ENCODE results near the gene BOLA1. TPM values are rescaled to one million over a fixed set of nuclear protein-coding genes. Genes with fewer than 3 reads are reported as not detected.
A peak's percentile ranks its signal among the peaks of the same experiment; 100 is the strongest.
"Not testable (repeated sequence)": the region's sequence is repeated elsewhere in the genome, so short reads cannot be mapped to it uniquely, and the experiment has no call there.

The BOLA1 gene
- total RNA-seq, 2 donors from 2014 or later, result 26.9 to 29.4 TPM

- Mint-ChIP-seq H3K27me3 (ENCODE audit: low read depth) (no peaks in the 10 kb centered on the region), H3K4me1 (ENCODE audit: low read depth) (peaks cover 49% of the 10 kb centered on the region), H3K27ac (peak within 1 kb of the TSS; percentile 92), H3K36me3 (ENCODE audit: insufficient read depth in 2 of 2) (peaks cover 18 to 30% of the 10 kb centered on the region in 2 donors), H3K4me3 (peak within 1 kb of the TSS; percentile 98 to 99), H3K9me3 (no peaks in the 10 kb centered on the region)
- DNase-seq (peak; percentile 96 to 98), ATAC-seq (replicated peaks in 1 of 2) (peak; percentile 99)
Measured at GRCh38 chr1:149927563-149928400, 28.4 kb downstream of the BOLA1 start, which contains the start of gene SF3B4. SF3B4 (minus strand) TSS chr1:149927803; CDS start chr1:149927759, 44 bp downstream.

GRCh38 chr1:149928401-149928724 is 29.0 kb downstream of the BOLA1 start:
- H3K9me3 Mint-ChIP-seq, result no peaks in the 10 kb centered on the region
- H3K36me3 Mint-ChIP-seq (ENCODE audit: insufficient read depth in 2 of 2), result peaks cover 16 to 25% of the 10 kb centered on the region in 2 donors
- H3K27me3 Mint-ChIP-seq (ENCODE audit: low read depth), result no peaks in the 10 kb centered on the region
- peak overlapping the region; percentile 98 to 99 for H3K4me3 Mint-ChIP-seq
- H3K4me1 Mint-ChIP-seq (ENCODE audit: low read depth), result peaks cover 49% of the 10 kb centered on the region
- ATAC-seq (replicated peaks in 1 of 2), result no peak
- peak overlapping the region; percentile 86 for H3K27ac Mint-ChIP-seq
- no peak for DNase-seq

GRCh38 chr1:149929856-149930255 is 30.5 kb downstream of the BOLA1 start:
- DNase-seq (no peak), ATAC-seq (replicated peaks in 1 of 2) (no peak)
- Mint-ChIP-seq H3K4me3 (no peak overlapping the region), H3K27me3 (ENCODE audit: low read depth) (no peaks in the 10 kb centered on the region), H3K27ac (no peak overlapping the region), H3K4me1 (ENCODE audit: low read depth) (peaks cover 46% of the 10 kb centered on the region), H3K36me3 (ENCODE audit: insufficient read depth in 2 of 2) (peaks cover 6 to 14% of the 10 kb centered on the region in 2 donors), H3K9me3 (no peaks in the 10 kb centered on the region)

- no peak for DNase-seq
- Mint-ChIP-seq H3K4me3 (peak overlapping the region; percentile 31 to 33), H3K27me3 (ENCODE audit: low read depth) (no peaks in the 10 kb centered on the region), H3K9me3 (no peaks in the 10 kb centered on the region), H3K36me3 (ENCODE audit: insufficient read depth in 2 of 2) (peaks cover 2 to 7% of the 10 kb centered on the region in 2 donors), H3K27ac (peak overlapping the region; percentile 10), H3K4me1 (ENCODE audit: low read depth) (peaks cover 31% of the 10 kb centered on the region)
- ATAC-seq (replicated peaks in 1 of 2), result no peak
Measured at GRCh38 chr1:149931212-149931790, 31.9 kb downstream of the BOLA1 start.

- H3K27ac Mint-ChIP-seq, result no peak overlapping the region
- no peaks in the 10 kb centered on the region for H3K27me3 Mint-ChIP-seq (ENCODE audit: low read depth)
- no peak for DNase-seq
- ATAC-seq (replicated peaks in 1 of 2), result no peak
- peaks cover 0 to 3% of the 10 kb centered on the region in 2 donors for H3K36me3 Mint-ChIP-seq (ENCODE audit: insufficient read depth in 2 of 2)
- H3K4me1 Mint-ChIP-seq (ENCODE audit: low read depth), result peaks cover 33% of the 10 kb centered on the region
- H3K9me3 Mint-ChIP-seq, result no peaks in the 10 kb centered on the region
- no peak overlapping the region for H3K4me3 Mint-ChIP-seq
Measured at GRCh38 chr1:149932474-149932873, 33.1 kb downstream of the BOLA1 start.

DNA sequence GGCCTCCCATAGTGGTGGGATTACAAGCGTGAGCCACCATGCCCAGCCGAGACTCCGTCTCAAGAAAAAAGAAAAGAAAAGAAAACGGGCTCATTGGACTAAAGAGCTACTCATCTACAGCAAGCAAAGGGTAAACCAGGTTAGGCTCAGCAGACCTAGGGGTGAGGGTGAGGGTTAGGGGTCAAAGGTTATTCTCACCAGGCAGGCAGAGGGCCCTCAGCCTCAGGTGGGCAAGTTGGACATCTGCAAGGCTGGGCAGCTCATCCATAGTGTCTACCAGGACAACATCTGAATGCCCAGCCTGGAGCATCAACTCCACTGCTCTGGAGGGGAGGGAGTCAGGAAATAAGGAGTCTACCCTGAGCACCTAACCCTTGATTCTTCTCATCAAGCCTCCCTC is 33.8 kb downstream of the BOLA1 start:
- Mint-ChIP-seq H3K27ac (no peak overlapping the region), H3K36me3 (ENCODE audit: insufficient read depth in 2 of 2) (no peaks in the 10 kb centered on the region), H3K9me3 (no peaks in the 10 kb centered on the region), H3K27me3 (ENCODE audit: low read depth) (no peaks in the 10 kb centered on the region), H3K4me1 (ENCODE audit: low read depth) (peaks cover 38% of the 10 kb centered on the region), H3K4me3 (no peak overlapping the region)
- DNase-seq (no peak), ATAC-seq (replicated peaks in 1 of 2) (no peak)

DNA sequence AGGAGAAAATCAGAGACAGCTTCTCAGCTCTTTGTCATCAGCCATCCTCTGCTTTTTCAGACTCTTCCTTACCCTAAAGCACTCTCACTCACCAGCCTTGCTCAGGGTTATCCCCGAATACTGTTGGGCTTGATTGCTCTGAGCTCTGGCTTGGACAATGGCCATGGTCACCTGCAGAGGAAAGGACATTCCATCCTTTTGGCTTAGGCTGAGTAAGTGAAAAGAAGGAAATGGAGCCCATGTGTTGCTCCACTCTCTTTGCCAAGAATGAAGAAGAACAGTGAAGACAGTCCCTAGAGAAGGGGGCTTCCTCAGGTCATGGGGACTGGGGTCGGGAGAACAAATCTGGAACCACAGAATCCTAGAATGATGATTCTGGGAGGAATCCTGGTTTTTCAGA is 35.0 kb downstream of the BOLA1 start:
- Mint-ChIP-seq H3K27me3 (ENCODE audit: low read depth) (no peaks in the 10 kb centered on the region), H3K27ac (no peak overlapping the region), H3K4me1 (ENCODE audit: low read depth) (peaks cover 42% of the 10 kb centered on the region), H3K4me3 (no peak overlapping the region), H3K36me3 (ENCODE audit: insufficient read depth in 2 of 2) (no peaks in the 10 kb centered on the region), H3K9me3 (no peaks in the 10 kb centered on the region)
- DNase-seq, result no peak
- no peak for ATAC-seq (replicated peaks in 1 of 2)

DNA sequence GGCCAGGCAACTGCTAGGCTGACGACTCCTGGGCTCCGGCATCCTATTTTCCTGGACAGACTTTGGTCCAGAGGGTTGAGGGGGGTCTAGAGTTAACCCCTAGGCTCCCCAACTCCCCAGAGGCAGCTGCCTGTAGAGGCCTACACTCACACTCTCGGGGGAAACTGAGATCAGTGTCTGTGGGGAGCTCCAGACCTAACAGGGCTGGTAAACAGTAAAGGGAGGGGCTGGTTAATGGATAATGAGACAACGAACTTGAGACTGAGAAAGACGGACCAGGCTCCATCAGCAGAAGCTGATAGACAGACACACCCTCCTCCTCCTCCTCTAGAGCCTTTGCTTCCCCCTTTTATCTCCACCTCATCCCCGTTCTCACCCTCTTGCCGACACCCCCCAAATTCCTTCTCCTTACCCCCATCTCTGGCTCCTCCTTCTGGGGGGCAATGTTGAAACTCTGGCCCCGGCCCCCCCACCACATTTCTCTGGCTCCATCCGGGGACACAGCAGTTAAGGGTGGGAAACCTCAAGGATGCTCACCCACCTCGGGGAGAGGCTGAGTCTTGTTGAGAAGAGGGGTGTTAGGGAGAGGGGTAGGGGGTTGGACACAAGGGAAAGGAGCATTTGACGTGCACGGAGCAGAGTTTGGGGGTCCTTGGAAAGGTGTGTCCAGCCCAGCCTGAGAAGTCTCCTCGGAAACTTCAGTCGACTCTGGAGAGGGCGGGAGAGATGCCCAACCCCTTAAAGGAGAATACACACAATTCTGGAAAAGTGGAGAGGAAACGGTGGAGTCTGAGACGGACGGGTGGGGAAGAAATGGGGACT is 37.0 kb downstream of the BOLA1 start, which contains the start of gene MTMR11:
TSS of gene MTMR11 (minus strand) at position 710 of the 822 bp plus-strand sequence. CDS start at position 478, 232 bp downstream.
- DNase-seq, result no peak
- Mint-ChIP-seq H3K36me3 (ENCODE audit: insufficient read depth in 2 of 2) (no peaks in the 10 kb centered on the region), H3K27me3 (ENCODE audit: low read depth) (no peaks in the 10 kb centered on the region), H3K4me3 (peak within 1 kb of the TSS; percentile 61 to 67), H3K9me3 (no peaks in the 10 kb centered on the region), H3K27ac (peak within 1 kb of the TSS; percentile 7), H3K4me1 (ENCODE audit: low read depth) (peaks cover 41% of the 10 kb centered on the region)
- ATAC-seq (replicated peaks in 1 of 2), result no peak

- Mint-ChIP-seq H3K4me1 (ENCODE audit: low read depth) (peaks cover 35% of the 10 kb centered on the region), H3K36me3 (ENCODE audit: insufficient read depth in 2 of 2) (no peaks in the 10 kb centered on the region), H3K9me3 (no peaks in the 10 kb centered on the region), H3K4me3 (peak overlapping the region; percentile 61 to 67), H3K27me3 (ENCODE audit: low read depth) (no peaks in the 10 kb centered on the region), H3K27ac (peak overlapping the region; percentile 7)
- DNase-seq, result no peak
- ATAC-seq (replicated peaks in 1 of 2), result no peak
Measured at GRCh38 chr1:149936992-149937705, 37.8 kb downstream of the BOLA1 start.

DNA sequence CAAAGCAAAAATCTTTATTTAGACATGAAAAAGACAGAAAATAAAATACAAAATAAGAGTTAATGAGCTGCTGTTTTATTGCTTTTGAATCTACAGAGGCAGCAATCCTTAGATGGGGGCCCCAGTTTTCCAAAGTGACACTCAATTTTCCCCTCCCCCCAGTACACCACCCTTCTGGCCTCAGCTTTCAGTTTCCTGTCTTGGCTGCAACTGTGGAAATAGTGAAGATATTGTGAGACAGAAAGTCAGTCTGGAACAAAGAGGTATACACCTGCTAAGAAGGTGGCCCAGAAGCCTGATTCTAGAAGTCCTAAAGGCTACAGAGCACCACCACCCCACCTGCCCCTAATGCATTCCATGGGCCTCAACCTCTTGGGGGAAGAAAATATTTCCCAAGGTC is 38.4 kb downstream of the BOLA1 start:
- DNase-seq (no peak), ATAC-seq (replicated peaks in 1 of 2) (peak in 1 of 2 donors; percentile 28)
- no peaks in the 10 kb centered on the region for H3K36me3 Mint-ChIP-seq (ENCODE audit: insufficient read depth in 2 of 2)
- peaks cover 35% of the 10 kb centered on the region for H3K4me1 Mint-ChIP-seq (ENCODE audit: low read depth)
- H3K9me3 Mint-ChIP-seq, result no peaks in the 10 kb centered on the region
- H3K4me3 Mint-ChIP-seq, result peak overlapping the region; percentile 61 to 67
- H3K27me3 Mint-ChIP-seq (ENCODE audit: low read depth), result no peaks in the 10 kb centered on the region
- peak overlapping the region; percentile 7 for H3K27ac Mint-ChIP-seq

- H3K9me3 Mint-ChIP-seq; DNase-seq; H3K27me3 Mint-ChIP-seq (ENCODE audit: low read depth); H3K27ac Mint-ChIP-seq; H3K36me3 Mint-ChIP-seq (ENCODE audit: insufficient read depth in 2 of 2); ATAC-seq (replicated peaks in 1 of 2): not testable (repeated sequence)
- Mint-ChIP-seq H3K4me1 (ENCODE audit: low read depth) (peaks cover 41% of the 10 kb centered on the region), H3K4me3 (peak overlapping the region; percentile 58 to 69)
Measured at GRCh38 chr1:149938668-149939003, 39.3 kb downstream of the BOLA1 start.

GRCh38 chr1:149940427-149940826 is 41.1 kb downstream of the BOLA1 start:
- ATAC-seq (replicated peaks in 1 of 2), result no peak
- no peaks in the 10 kb centered on the region for H3K27me3 Mint-ChIP-seq (ENCODE audit: low read depth)
- H3K4me1 Mint-ChIP-seq (ENCODE audit: low read depth), result peaks cover 43% of the 10 kb centered on the region
- no peaks in the 10 kb centered on the region for H3K9me3 Mint-ChIP-seq
- peaks cover 0 to 3% of the 10 kb centered on the region in 2 donors for H3K36me3 Mint-ChIP-seq (ENCODE audit: insufficient read depth in 2 of 2)
- no peak for DNase-seq
- H3K4me3 Mint-ChIP-seq, result no peak overlapping the region
- peak overlapping the region; percentile 38 for H3K27ac Mint-ChIP-seq
